Panc1 (cell line): ENCODE measurements around the gene CD300LF. TPM values are rescaled to one million over a fixed set of nuclear protein-coding genes. Genes with fewer than 3 reads are reported as not detected.

Experiments used
- ATAC-seq: fragments of 200-7000 bp; cut with Tn5 transposase; 2 replicates; pipeline ENCODE4 v1.9.1; 2020; ENCODE audit warnings: mild to moderate bottlenecking, moderate library complexity
- BruUV-seq: library from RNA; stranded (reverse); fragments of 400-500 nt; replicated peaks from 2 replicates; lab custom pipeline; 2021; lab: Mats Ljungman, UMichigan
- CTCF ChIA-PET: fragments of 300-600 bp; sonication (Branson Sonifier 250); formaldehyde crosslinking; loops from one replicate; lab custom pipeline; 2022; ENCODE audit warnings: antibody characterized with exemption; lab: Charles Lee
- POLR2A ChIA-PET: fragments of 300-600 bp; sonication (Branson Sonifier 250); formaldehyde crosslinking; loops from one replicate; lab custom pipeline; 2022; ENCODE audit warnings: antibody characterized with exemption; lab: Charles Lee
- DNase-seq: peaks from one replicate; pipeline ENCODE4 v3.0.0-alpha.2; 2010; ENCODE audit warnings: low read depth, low spot score
- H3K27ac ChIP-seq: 2 replicates; pipeline ENCODE4 v1.5.1; 2011; ENCODE audit warnings: mild to moderate bottlenecking, low read length, inconsistent platforms
- H3K27me3 ChIP-seq: fragments of 200-500 bp; sonication (Bioruptor generic); 2 replicates; pipeline ENCODE4 v1.6.0; 2014; ENCODE audit warnings: low read length, inconsistent platforms; ENCODE audit not compliant: control insufficient read depth, insufficient read depth
- H3K36me3 ChIP-seq: fragments of 200-500 bp; sonication (Bioruptor generic); 2 replicates; pipeline ENCODE4 v1.5.1; 2014; ENCODE audit warnings: inconsistent platforms, mild to moderate bottlenecking, low read length, moderate library complexity; ENCODE audit not compliant: control insufficient read depth, insufficient read depth
- H3K4me1 ChIP-seq: 2 replicates; pipeline ENCODE4 v1.5.1; 2011; ENCODE audit warnings: inconsistent platforms, mild to moderate bottlenecking, low read length, moderate library complexity; ENCODE audit not compliant: control insufficient read depth, insufficient read depth
- H3K4me3 ChIP-seq, 2 experiments: 2 replicates each; pipeline ENCODE4 v1.5.1; 2011 to 2012; ENCODE audit warnings: low read depth in 2 of 2, low read length in 2 of 2, mild to moderate bottlenecking in 2 of 2, inconsistent platforms in 1 of 2, moderate library complexity in 1 of 2
- H3K9me3 ChIP-seq: fragments of 200-500 bp; sonication (Bioruptor generic); 2 replicates; pipeline ENCODE4 v1.5.1; 2014; ENCODE audit warnings: low read depth, mild to moderate bottlenecking, inconsistent platforms, low read length, moderate library complexity; ENCODE audit not compliant: control insufficient read depth, insufficient read depth
- CTCF ChIP-seq: fragments of 450-650 bp; IDR thresholded peaks from 2 replicates; pipeline ENCODE4 v1.5.1; 2017; ENCODE audit warnings: mild to moderate bottlenecking
- POLR2AphosphoS5 ChIP-seq: IDR thresholded peaks from 2 replicates; pipeline ENCODE4 v1.6.1; 2012; ENCODE audit warnings: mild to moderate bottlenecking, low read depth, low read length, moderate library complexity
- REST ChIP-seq, 2 experiments: IDR thresholded peaks; 2 replicates each; pipeline ENCODE4 v1.6.1; 2011 to 2012; ENCODE audit warnings: low read depth in 2 of 2, control low read depth in 1 of 2, low read length in 1 of 2, mild to moderate bottlenecking in 1 of 2, moderate library complexity in 1 of 2; ENCODE audit not compliant: insufficient read depth in 1 of 2
- SIN3A ChIP-seq: IDR thresholded peaks from 2 replicates; pipeline ENCODE4 v1.6.1; 2012; ENCODE audit warnings: low read depth, mild to moderate bottlenecking, low read length, moderate library complexity, borderline replicate concordance; ENCODE audit not compliant: insufficient read depth
- TCF7L2 ChIP-seq: IDR thresholded peaks from 2 replicates; pipeline ENCODE4 v1.6.1; 2011; ENCODE audit warnings: mild to moderate bottlenecking, low read depth, low read length, inconsistent platforms
- in situ Hi-C: cut with HindIII; loops from 2 replicates; pipeline ENCODE4 v1.10.0; 2016; ENCODE audit warnings: low sequenced_read_pairs, low pct_unique_long_range_greater_than_20kb
- intact Hi-C: fragments of 100-400 bp; cut with micrococcal nuclease; formaldehyde crosslinking; loops from one replicate; pipeline ENCODE4 v1.10.0; 2022; ENCODE audit not compliant: unreplicated experiment
- total RNA-seq: library from RNA; stranded (reverse); gene quantifications from one replicate; pipeline ENCODE4 v1.2.1, GENCODE V29; 2021; ENCODE audit not compliant: unreplicated experiment

CD300LF gene
- total RNA-seq, 1 experiment from 2014 or later, result not detected

- in situ Hi-C loops, result no loop called here
- POLR2A ChIA-PET, result interaction anchor here (0.6 kb wide), 1 partner anchor 1063 kb away, joined by 10 read pairs; no protein-coding TSS in a partner anchor
- Histone ChIP-seq H3K27ac (no peak overlapping the region), H3K4me3 (no peak overlapping the region), H3K27me3 (peaks cover 7% of the 10 kb centered on the region), H3K9me3 (no peaks in the 10 kb centered on the region), H3K4me1 (no peaks in the 10 kb centered on the region), H3K36me3 (no peaks in the 10 kb centered on the region)
- intact Hi-C loops, result no loop called here
- ATAC-seq, result no peak
- TF ChIP-seq POLR2AphosphoS5, result no peak
- no peak for TF ChIP-seq REST (IDR thresholded peaks at IDR 0.05; ENCODE audit: insufficient read depth in 1 of 2, low read depth in 2 of 2, low read length in 1 of 2)
- no peak for TF ChIP-seq CTCF
- no peak for TF ChIP-seq TCF7L2
- no peak for TF ChIP-seq SIN3A
- BruUV-seq, result no TSS peak
- CTCF ChIA-PET, result no interaction called here
- no peak for DNase-seq
Measured at GRCh38 chr17:74682471-74683190, 30.1 kb downstream of the CD300LF start.

- H3K9me3 ChIP-seq, result no peaks in the 10 kb centered on the region
- ChIA-PET POLR2A (no interaction called here), CTCF (no interaction called here)
- no peak overlapping the region for H3K4me3 ChIP-seq
- intact Hi-C loops (no loop called here), in situ Hi-C loops (no loop called here)
- no peak for DNase-seq
- H3K36me3 ChIP-seq, result no peaks in the 10 kb centered on the region
- TF ChIP-seq TCF7L2 (no peak), SIN3A (no peak), REST (IDR thresholded peaks at IDR 0.05; ENCODE audit: insufficient read depth in 1 of 2, low read depth in 2 of 2, low read length in 1 of 2) (no peak), POLR2AphosphoS5 (no peak)
- peaks cover 7% of the 10 kb centered on the region for H3K27me3 ChIP-seq
- no TSS peak for BruUV-seq
- H3K4me1 ChIP-seq, result no peaks in the 10 kb centered on the region
- H3K27ac ChIP-seq, result no peak overlapping the region
- no peak for ATAC-seq
Measured at GRCh38 chr17:74682028-74682427, 30.7 kb downstream of the CD300LF start.
